GM19324 (cell line): Measurements from ENCODE around the gene MDFI.

Source experiments
- ATAC-seq: cut with Tn5 transposase; IDR thresholded peaks from one replicate; pipeline ENCODE4 v1.9.1; 2021; ENCODE audit warnings: mild to moderate bottlenecking, moderate library complexity; ENCODE audit not compliant: unreplicated experiment, low FRiP score

MDFI gene

GRCh38 chr6:41668968-41669367 is 30.7 kb downstream of the MDFI start:
- no peak for ATAC-seq

GRCh38 chr6:41670703-41671360 is 32.6 kb downstream of the MDFI start:
- no peak for ATAC-seq

GRCh38 chr6:41671376-41671775 is 33.1 kb downstream of the MDFI start:
- ATAC-seq = no peak

GRCh38 chr6:41672016-41672415 is 33.7 kb downstream of the MDFI start:
- no peak for ATAC-seq

- ATAC-seq = no peak
Measured at GRCh38 chr6:41672816-41673703, 34.8 kb downstream of the MDFI start.

- no peak for ATAC-seq
Measured at GRCh38 chr6:41673704-41674000, 35.4 kb downstream of the MDFI start.

- ATAC-seq = no peak
Measured at GRCh38 chr6:41674231-41675000, 36.1 kb downstream of the MDFI start.

- ATAC-seq = no peak
Measured at GRCh38 chr6:41675176-41675775, 37.0 kb downstream of the MDFI start.

GRCh38 chr6:41675992-41676391 is 37.7 kb downstream of the MDFI start:
- no peak for ATAC-seq

GRCh38 chr6:41676431-41676830 is 38.2 kb downstream of the MDFI start:
- ATAC-seq = no peak

GRCh38 chr6:41677124-41677921 is 39.1 kb downstream of the MDFI start:
- ATAC-seq = no peak

- no peak for ATAC-seq
Measured at GRCh38 chr6:41678511-41679084, 40.3 kb downstream of the MDFI start.

GRCh38 chr6:41679696-41680095 is 41.4 kb downstream of the MDFI start:
- no peak for ATAC-seq

GRCh38 chr6:41680182-41680965 is 42.1 kb downstream of the MDFI start:
- ATAC-seq = no peak

- ATAC-seq = no peak
Measured at GRCh38 chr6:41682056-41682477, 43.8 kb downstream of the MDFI start.

- no peak for ATAC-seq
Measured at GRCh38 chr6:41682497-41683272, 44.4 kb downstream of the MDFI start.

GRCh38 chr6:41683273-41683522 is 44.9 kb downstream of the MDFI start:
- no peak for ATAC-seq

GRCh38 chr6:41683523-41684310 is 45.4 kb downstream of the MDFI start:
- ATAC-seq = no peak
